NCI-H2107 treated with DMSO at 0.1 percent for 48 hours (cell line): ENCODE measurements around the gene GJB5.

Experiments used
- DNase-seq: peaks from one replicate; lab custom pipeline; 2025; ENCODE audit not compliant: unreplicated experiment; lab: John Stamatoyannopoulos, UW

GJB5 gene

GRCh38 chr1:34744851-34745250 is 10.0 kb upstream of the GJB5 start:
- no peak for DNase-seq

- DNase-seq, result no peak
Measured at GRCh38 chr1:34745666-34746065, 9.2 kb upstream of the GJB5 start.

- DNase-seq, result no peak
Measured at GRCh38 chr1:34746101-34746500, 8.7 kb upstream of the GJB5 start.

GRCh38 chr1:34746785-34747637 is 7.8 kb upstream of the GJB5 start:
- no peak for DNase-seq

GRCh38 chr1:34747638-34747941 is 7.3 kb upstream of the GJB5 start:
- DNase-seq, result no peak

- DNase-seq, result no peak
Measured at GRCh38 chr1:34749992-34750391, 4.9 kb upstream of the GJB5 start.

GRCh38 chr1:34750610-34751009 is 4.2 kb upstream of the GJB5 start:
- no peak for DNase-seq

GRCh38 chr1:34753163-34753562 is 1.7 kb upstream of the GJB5 start:
- no peak for DNase-seq

- no peak for DNase-seq
Measured at GRCh38 chr1:34755961-34756360, 1.1 kb downstream of the GJB5 start.

GRCh38 chr1:34757386-34757785 is 2.5 kb downstream of the GJB5 start:
- no peak for DNase-seq

- DNase-seq, result no peak
Measured at GRCh38 chr1:34758751-34759150, 3.9 kb downstream of the GJB5 start.

GRCh38 chr1:34759503-34760357 is 4.9 kb downstream of the GJB5 start, which contains the start of gene GJB4:
Gene GJB4, plus strand, starts transcription at chr1:34759740. Its CDS starts 1,515 bp downstream, at chr1:34761255.
- DNase-seq, result no peak

GRCh38 chr1:34761176-34761761 is 6.4 kb downstream of the GJB5 start:
- DNase-seq, result no peak

GRCh38 chr1:34761776-34762307 is 7.0 kb downstream of the GJB5 start:
- no peak for DNase-seq

- no peak for DNase-seq
Measured at GRCh38 chr1:34762474-34763141, 7.8 kb downstream of the GJB5 start.

- DNase-seq, result no peak
Measured at GRCh38 chr1:34763142-34763781, 8.4 kb downstream of the GJB5 start.

- no peak for DNase-seq
Measured at GRCh38 chr1:34768856-34769255, 14.0 kb downstream of the GJB5 start.

GRCh38 chr1:34770891-34771504 is 16.2 kb downstream of the GJB5 start:
- no peak for DNase-seq

- DNase-seq, result no peak
Measured at GRCh38 chr1:34771573-34772371, 16.9 kb downstream of the GJB5 start.
